Ovary (tissue), 9 donors: Measurements from ENCODE around the gene ARHGAP10. TPM values are rescaled to one million over a fixed set of nuclear protein-coding genes. Genes with fewer than 3 reads are reported as not detected.
A peak's percentile ranks its signal among the peaks of the same experiment; 100 is the strongest.

ENCODE experiments used
- DNase-seq, 5 donors: peaks; one replicate each; pipeline ENCODE4 v3.0.0-alpha.2; 2019 to 2020
- H3K27ac ChIP-seq, 2 donors: fragments of 200-600 bp; one replicate each; pipeline versions ENCODE4 v1.5.1 to v1.8.0; 2019 to 2022
- H3K27me3 ChIP-seq: fragments of 200-600 bp; one replicate; pipeline ENCODE4 v1.8.0; 2022
- H3K36me3 ChIP-seq: fragments of 200-600 bp; sonication (generic); one replicate; pipeline ENCODE4 v1.5.1; 2019
- H3K4me1 ChIP-seq: one replicate; pipeline ENCODE4 v1.8.1; 2013; ENCODE audit warnings: mild to moderate bottlenecking, moderate library complexity; ENCODE audit not compliant: insufficient read depth
- H3K4me3 ChIP-seq: fragments of 200-600 bp; sonication (generic); one replicate; pipeline ENCODE4 v1.5.1; 2017
- H3K9me3 ChIP-seq, 2 donors: fragments of 200-600 bp in 1 of 2; sonication (generic) in 1 of 2; one replicate each; pipeline versions ENCODE4 v1.5.1 to v1.8.1; 2013 to 2019; ENCODE audit warnings: mild to moderate bottlenecking in 1 of 2, moderate library complexity in 1 of 2
- EP300 ChIP-seq: sonication (generic); formaldehyde crosslinking; IDR thresholded peaks from one replicate; pipeline ENCODE4 v1.6.1; 2017; ENCODE audit warnings: antibody characterized with exemption
- POLR2A ChIP-seq: fragments of 450-650 bp; IDR thresholded peaks from one replicate; pipeline ENCODE4 v1.6.1; 2017; ENCODE audit warnings: antibody characterized with exemption, mild to moderate bottlenecking, moderate library complexity
- WGBS, 3 donors: extraction: QIAGEN DNeasy Blood & Tissue Kit in 1 of 3; methylation state at CpG; one replicate each; pipeline versions ENCODE4 v1.1.5 to v1.1.7; 2013 to 2017; 5-methylcytosine and 5-hydroxymethylcytosine counted together
- intact Hi-C, 4 donors: fragments of 100-400 bp; cut with DNase I; formaldehyde crosslinking; loops; one replicate each; pipeline versions ENCODE4 v1.11.0 to v1.15.1; 2022 to 2023
- polyA plus RNA-seq, 2 donors: library from polyadenylated mRNA; stranded (reverse); fragments of 200-250 nt in 1 of 2; fragments of 350-450 nt in 1 of 2; fragmentation: Illumina TruSeq in 1 of 2; extraction: RNeasy Lipid Tissue Mini Kit (QIAGEN cat#74804) in 1 of 2; gene quantifications; one replicate each; pipeline ENCODE4 v1.2.3, GENCODE V29; 2013 to 2014
- total RNA-seq, 7 donors: library from RNA; depleted of rRNA in 2 of 7; stranded (reverse); fragments of >200 nt in 2 of 7; fragmentation: NEBNext Ultra II Directional in 3 of 7; extraction: Animal tissue kit (Norgen Biotek cat#: 25700) in 3 of 7; gene quantifications; one replicate each; pipeline versions ENCODE4 v1.1.0 to v1.2.4, GENCODE V29; 2016 to 2023
- TF ChIP-seq, protein P1 (sequence below), 3 donors: fragments of 450-650 bp in 2 of 3; fragments of 200-600 bp in 1 of 3; IDR thresholded peaks; one replicate each; pipeline versions ENCODE4 v1.5.1 to v1.8.0; 2016 to 2022; ENCODE audit warnings: antibody characterized with exemption in 3 of 3, mild to moderate bottlenecking in 1 of 3
- donor health status: DM: no; HTN: no; CAD: no; lungs with moderate emphysema.
- donor health status: DM: no; HTN: no; CAD: no.
- donor health status: Bipolar disorder and iron deficiency.
- donor health status: DM: yes; HTN: yes; CAD: no.
- donor health status: DM: no; HTN: no; CAD: no.
- donor health status: DM: yes; HTN: yes; CAD: no.

ARHGAP10 gene
- total and polyA plus RNA-seq, 9 donors: 37.1 to 76.7 (median 63.8) TPM

DNA sequence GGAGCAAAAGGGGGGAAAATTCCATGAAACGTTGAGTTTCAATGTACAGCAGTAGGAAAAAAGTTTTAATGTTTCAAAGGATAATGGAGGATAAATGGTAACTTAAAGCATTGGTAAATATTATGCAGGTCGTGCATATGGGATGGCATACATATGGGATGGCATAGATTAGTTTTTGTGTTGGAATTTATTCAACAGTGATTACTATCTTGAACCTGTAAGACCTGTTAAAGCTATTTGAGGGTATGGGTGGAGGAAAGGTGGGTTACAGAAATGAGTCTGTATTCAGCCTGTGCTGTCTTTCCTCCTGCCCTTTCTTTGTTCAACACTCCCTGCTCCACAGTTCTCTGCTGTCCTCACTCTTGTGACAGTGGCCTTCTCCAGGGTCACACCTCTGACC lies 54.6 kb downstream of the ARHGAP10 start:
- H3K27me3 ChIP-seq: no peaks in the 10 kb centered on the region
- H3K9me3 ChIP-seq: no peaks in the 10 kb centered on the region
- no peak for DNase-seq
- H3K36me3 ChIP-seq: no peaks in the 10 kb centered on the region
- intact Hi-C loops: no loop called here
- TF ChIP-seq POLR2A: no peak
- no peak overlapping the region for H3K27ac ChIP-seq
- peaks cover 15% of the 10 kb centered on the region for H3K4me1 ChIP-seq
- H3K4me3 ChIP-seq: no peak overlapping the region
- WGBS, 3 donors: 61 to 67% (median 62%) methylated on average over 2 of the region's 2 CpGs

DNA sequence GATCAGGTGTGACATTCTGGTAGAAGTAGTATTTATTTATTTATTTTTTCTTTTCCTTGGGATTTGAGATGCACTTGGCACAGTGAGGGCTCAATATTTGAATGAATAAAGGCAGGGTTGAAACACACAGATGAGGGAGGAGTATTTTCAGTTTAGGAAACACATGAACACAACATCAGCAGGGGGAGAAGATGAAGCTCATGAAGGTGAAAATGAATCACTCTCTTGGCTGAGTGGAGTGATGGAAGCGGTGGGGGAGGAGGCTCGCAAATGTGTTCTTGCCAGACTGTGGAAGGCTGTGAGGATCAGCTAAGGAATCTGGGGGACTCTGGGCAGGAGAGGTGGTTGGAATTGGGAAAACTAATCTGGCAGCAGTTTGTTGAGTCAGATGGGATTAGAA lies 55.3 kb downstream of the ARHGAP10 start:
- peaks cover 20% of the 10 kb centered on the region for H3K4me1 ChIP-seq
- H3K36me3 ChIP-seq: no peaks in the 10 kb centered on the region
- H3K27ac ChIP-seq: no peak overlapping the region
- H3K27me3 ChIP-seq: no peaks in the 10 kb centered on the region
- no peak for TF ChIP-seq EP300
- no peak for TF ChIP-seq POLR2A
- TF ChIP-seq, protein P1, sequence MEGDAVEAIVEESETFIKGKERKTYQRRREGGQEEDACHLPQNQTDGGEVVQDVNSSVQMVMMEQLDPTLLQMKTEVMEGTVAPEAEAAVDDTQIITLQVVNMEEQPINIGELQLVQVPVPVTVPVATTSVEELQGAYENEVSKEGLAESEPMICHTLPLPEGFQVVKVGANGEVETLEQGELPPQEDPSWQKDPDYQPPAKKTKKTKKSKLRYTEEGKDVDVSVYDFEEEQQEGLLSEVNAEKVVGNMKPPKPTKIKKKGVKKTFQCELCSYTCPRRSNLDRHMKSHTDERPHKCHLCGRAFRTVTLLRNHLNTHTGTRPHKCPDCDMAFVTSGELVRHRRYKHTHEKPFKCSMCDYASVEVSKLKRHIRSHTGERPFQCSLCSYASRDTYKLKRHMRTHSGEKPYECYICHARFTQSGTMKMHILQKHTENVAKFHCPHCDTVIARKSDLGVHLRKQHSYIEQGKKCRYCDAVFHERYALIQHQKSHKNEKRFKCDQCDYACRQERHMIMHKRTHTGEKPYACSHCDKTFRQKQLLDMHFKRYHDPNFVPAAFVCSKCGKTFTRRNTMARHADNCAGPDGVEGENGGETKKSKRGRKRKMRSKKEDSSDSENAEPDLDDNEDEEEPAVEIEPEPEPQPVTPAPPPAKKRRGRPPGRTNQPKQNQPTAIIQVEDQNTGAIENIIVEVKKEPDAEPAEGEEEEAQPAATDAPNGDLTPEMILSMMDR (IDR thresholded peaks at IDR 0.05): no peak
- 37 to 50% (median 49%) methylated on average over 2 of the region's 2 CpGs for WGBS, 3 donors
- intact Hi-C loops: no loop called here
- peak in 4 of 5 donors; percentile 39 to 58 (median 48) for DNase-seq
- no peak overlapping the region for H3K4me3 ChIP-seq
- no peaks in the 10 kb centered on the region for H3K9me3 ChIP-seq

DNA sequence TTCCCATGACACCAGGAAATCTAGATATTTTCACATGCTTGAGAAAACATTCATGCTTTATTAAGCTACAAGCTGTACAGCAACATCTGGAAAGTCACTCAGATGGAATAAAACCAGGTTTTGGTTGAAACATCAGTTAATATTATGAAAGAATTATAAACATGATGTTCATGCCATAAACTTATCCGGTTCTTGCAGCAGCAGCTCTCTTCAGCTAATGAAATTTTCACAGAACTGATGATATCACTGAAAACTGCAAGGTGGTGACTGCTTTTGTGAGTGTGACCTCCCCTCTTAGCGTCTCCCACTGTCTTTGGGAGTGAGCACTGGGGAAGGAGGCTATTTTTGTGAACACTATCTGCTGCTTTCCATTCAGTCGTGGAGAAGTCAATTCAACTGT lies 56.9 kb downstream of the ARHGAP10 start:
- 4 to 11% (median 10%) methylated on average over 3 of the region's 3 CpGs for WGBS, 3 donors
- no peak overlapping the region for H3K4me3 ChIP-seq
- DNase-seq: no peak
- intact Hi-C loops: no loop called here
- H3K4me1 ChIP-seq: peaks cover 24% of the 10 kb centered on the region
- H3K27ac ChIP-seq: no peak overlapping the region
- H3K27me3 ChIP-seq: no peaks in the 10 kb centered on the region
- H3K36me3 ChIP-seq: no peaks in the 10 kb centered on the region
- TF ChIP-seq EP300: no peak
- TF ChIP-seq, protein P1 (IDR thresholded peaks at IDR 0.05): no peak
- TF ChIP-seq POLR2A: no peak
- H3K9me3 ChIP-seq: no peaks in the 10 kb centered on the region

DNA sequence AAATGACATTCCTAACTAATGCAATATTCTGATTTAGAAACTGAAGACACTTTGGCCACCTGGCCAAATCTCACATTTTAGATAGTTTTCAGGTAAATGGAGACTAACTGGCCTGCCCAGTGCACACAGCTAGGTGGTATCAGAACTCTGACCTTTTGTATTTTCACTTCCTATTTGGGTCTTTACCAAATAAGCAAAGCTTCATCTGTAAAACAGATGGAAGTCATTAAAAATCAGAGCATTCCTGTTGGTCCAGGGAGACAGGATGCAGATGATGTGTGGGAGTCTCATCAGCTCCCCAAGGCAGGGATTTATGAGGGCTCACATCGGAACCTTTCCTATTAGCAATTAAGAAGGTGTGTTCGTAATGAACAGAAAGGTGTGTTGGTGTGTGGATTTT lies 57.7 kb downstream of the ARHGAP10 start:
- intact Hi-C loops: no loop called here
- H3K27ac ChIP-seq: no peak overlapping the region

DNA sequence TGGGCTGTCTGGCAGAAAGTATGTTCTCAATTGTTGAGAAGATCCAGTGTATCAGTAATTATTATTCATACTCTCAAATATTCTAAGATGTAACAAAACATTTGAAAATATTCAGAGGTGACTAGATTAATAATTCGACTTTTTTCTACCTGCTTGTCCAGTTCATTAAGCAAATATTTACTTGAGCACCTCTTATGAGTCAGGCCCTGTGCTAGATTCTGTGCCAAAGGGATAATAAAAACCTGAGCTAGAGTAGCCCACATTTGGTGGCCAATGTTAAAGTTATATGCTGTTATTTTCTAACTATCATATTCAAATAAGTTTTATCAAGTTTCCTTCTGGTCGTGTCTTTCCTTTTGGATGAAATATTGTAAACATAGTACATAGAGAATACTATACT lies 58.5 kb downstream of the ARHGAP10 start:
- intact Hi-C loops: no loop called here
- no peak overlapping the region for H3K27ac ChIP-seq
- no peak overlapping the region for H3K4me3 ChIP-seq
- H3K36me3 ChIP-seq: no peaks in the 10 kb centered on the region
- 64 to 75% (median 70%) methylated on average over 2 of the region's 2 CpGs for WGBS, 3 donors
- TF ChIP-seq, protein P1 (IDR thresholded peaks at IDR 0.05): no peak
- no peak for TF ChIP-seq POLR2A
- no peak for TF ChIP-seq EP300
- no peaks in the 10 kb centered on the region for H3K27me3 ChIP-seq
- DNase-seq: no peak
- peaks cover 28% of the 10 kb centered on the region for H3K4me1 ChIP-seq
- H3K9me3 ChIP-seq: no peaks in the 10 kb centered on the region

More for the DNA sequence above, 57.7 kb downstream of the ARHGAP10 start:
- Histone ChIP-seq H3K36me3 (no peaks in the 10 kb centered on the region), H3K4me1 (peaks cover 28% of the 10 kb centered on the region), H3K9me3 (no peaks in the 10 kb centered on the region), H3K27me3 (no peaks in the 10 kb centered on the region), H3K4me3 (no peak overlapping the region)
- DNase-seq: no peak
- TF ChIP-seq EP300: no peak
- TF ChIP-seq POLR2A: no peak
- WGBS, 3 donors: 55 to 68% (median 59%) methylated on average over 2 of the region's 2 CpGs

DNA sequence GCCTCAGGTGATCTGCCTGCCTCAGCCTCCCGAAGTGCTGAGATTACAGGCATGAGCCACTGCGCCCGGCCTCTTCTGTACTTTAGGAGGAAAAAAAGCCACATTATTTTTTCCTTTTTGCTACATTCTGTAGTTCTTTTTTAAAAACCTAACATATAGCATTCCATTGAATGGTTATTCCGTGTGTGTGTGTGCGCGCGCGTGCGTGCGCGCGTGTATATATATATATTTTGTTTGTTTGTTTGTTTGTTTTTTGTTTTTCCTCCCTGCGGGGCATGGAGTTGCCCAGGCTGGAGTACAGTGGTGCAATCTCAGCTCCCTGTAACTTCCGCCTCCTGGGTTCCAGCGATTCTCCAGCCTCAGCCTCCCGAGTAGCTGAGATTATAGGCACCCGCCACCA lies 59.5 kb downstream of the ARHGAP10 start:
- DNase-seq: no peak
- Histone ChIP-seq H3K27ac (no peak overlapping the region), H3K4me3 (no peak overlapping the region), H3K9me3 (no peaks in the 10 kb centered on the region), H3K4me1 (peaks cover 28% of the 10 kb centered on the region), H3K36me3 (no peaks in the 10 kb centered on the region), H3K27me3 (no peaks in the 10 kb centered on the region)
- 96 to 99% (median 97%) methylated on average over 17 of the region's 17 CpGs for WGBS, 3 donors
- intact Hi-C loops: no loop called here
- TF ChIP-seq, protein P1 (IDR thresholded peaks at IDR 0.05): no peak
- TF ChIP-seq POLR2A: no peak
- TF ChIP-seq EP300: no peak
